Mucosa of stomach (tissue), 1 donor: ENCODE measurements around the gene ZC3HAV1.
"Not testable (repeated sequence)": the region's sequence is repeated elsewhere in the genome, so short reads cannot be mapped to it uniquely, and the experiment has no call there.

Source experiments
- H3K27me3 ChIP-seq: one replicate; pipeline ENCODE4 v1.7.0; 2013; ENCODE audit warnings: mild to moderate bottlenecking, low read length; ENCODE audit not compliant: control insufficient read depth, insufficient read depth
- H3K36me3 ChIP-seq: one replicate; pipeline ENCODE4 v1.7.0; 2013; ENCODE audit warnings: low read length; ENCODE audit not compliant: control insufficient read depth, insufficient read depth
- H3K4me1 ChIP-seq: one replicate; pipeline ENCODE4 v1.7.0; 2013; ENCODE audit warnings: mild to moderate bottlenecking, low read length; ENCODE audit not compliant: control insufficient read depth, insufficient read depth
- H3K4me3 ChIP-seq: one replicate; pipeline ENCODE4 v1.7.0; 2013; ENCODE audit warnings: low read length
- H3K9ac ChIP-seq: one replicate; pipeline ENCODE4 v1.7.0; 2013; ENCODE audit warnings: mild to moderate bottlenecking, low read length, moderate library complexity
- H3K9me3 ChIP-seq: one replicate; pipeline ENCODE4 v1.7.0; 2013; ENCODE audit warnings: mild to moderate bottlenecking, low read length, moderate library complexity; ENCODE audit not compliant: control insufficient read depth
- donor health status: Pancreatic carcinoma.

The ZC3HAV1 gene

GRCh38 chr7:139094596-139094995, 14.9 kb downstream of the ZC3HAV1 start:
- H3K27me3 ChIP-seq: no peaks in the 10 kb centered on the region
- no peak overlapping the region for H3K4me3 ChIP-seq
- no peaks in the 10 kb centered on the region for H3K9me3 ChIP-seq
- H3K36me3 ChIP-seq: no peaks in the 10 kb centered on the region
- peaks cover 3% of the 10 kb centered on the region for H3K4me1 ChIP-seq
- no peak overlapping the region for H3K9ac ChIP-seq

DNA sequence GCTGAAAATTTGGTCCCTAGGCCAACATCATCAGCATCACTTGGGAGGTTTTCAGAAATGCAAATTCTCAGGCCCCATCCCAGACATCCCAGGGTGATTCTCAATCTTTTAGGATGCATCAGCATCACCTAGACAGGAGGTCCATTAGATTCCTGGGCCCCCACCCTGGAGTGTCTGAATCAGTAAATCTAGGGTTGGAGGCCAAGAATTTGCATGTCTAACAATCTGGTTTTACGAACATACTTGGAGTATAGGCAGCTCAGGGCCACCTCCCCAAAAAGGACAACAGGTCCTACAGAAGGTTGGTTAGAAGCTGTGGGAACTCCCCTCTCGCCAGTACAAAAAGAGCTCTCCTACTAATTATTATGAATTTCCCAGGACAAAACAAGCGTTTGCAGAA, 15.5 kb downstream of the ZC3HAV1 start:
- H3K4me3 ChIP-seq: no peak overlapping the region
- peaks cover 3% of the 10 kb centered on the region for H3K4me1 ChIP-seq
- no peaks in the 10 kb centered on the region for H3K27me3 ChIP-seq
- H3K9me3 ChIP-seq: no peaks in the 10 kb centered on the region
- H3K9ac ChIP-seq: no peak overlapping the region
- no peaks in the 10 kb centered on the region for H3K36me3 ChIP-seq

DNA sequence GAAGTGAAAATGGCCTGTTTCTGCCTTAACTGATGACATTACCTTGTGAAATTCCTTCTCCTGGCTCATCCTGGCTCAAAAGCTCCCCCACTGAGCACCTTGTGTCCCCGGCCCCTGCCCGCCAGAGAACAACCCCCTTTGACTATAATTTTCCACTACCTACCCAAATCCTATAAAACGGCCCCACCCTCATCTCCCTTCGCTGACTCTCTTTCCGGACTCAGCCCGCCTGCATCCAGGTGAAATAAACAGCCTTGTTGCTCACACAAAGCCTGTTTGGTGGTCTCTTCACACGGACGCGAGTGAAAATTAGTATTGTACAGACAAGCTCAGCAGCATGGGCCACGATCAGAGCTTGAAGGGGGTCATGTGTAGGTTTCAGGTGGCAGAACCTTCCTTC, 16.0 kb downstream of the ZC3HAV1 start:
- H3K36me3 ChIP-seq, H3K4me3 ChIP-seq, H3K9me3 ChIP-seq, H3K9ac ChIP-seq, H3K4me1 ChIP-seq, H3K27me3 ChIP-seq: not testable (repeated sequence)

- Histone ChIP-seq H3K36me3 (no peaks in the 10 kb centered on the region), H3K9ac (no peak overlapping the region), H3K4me1 (peaks cover 3% of the 10 kb centered on the region), H3K27me3 (no peaks in the 10 kb centered on the region), H3K4me3 (no peak overlapping the region), H3K9me3 (no peaks in the 10 kb centered on the region)
These were observed 17.3 kb downstream of the ZC3HAV1 start for GRCh38 chr7:139092090-139092796.

DNA sequence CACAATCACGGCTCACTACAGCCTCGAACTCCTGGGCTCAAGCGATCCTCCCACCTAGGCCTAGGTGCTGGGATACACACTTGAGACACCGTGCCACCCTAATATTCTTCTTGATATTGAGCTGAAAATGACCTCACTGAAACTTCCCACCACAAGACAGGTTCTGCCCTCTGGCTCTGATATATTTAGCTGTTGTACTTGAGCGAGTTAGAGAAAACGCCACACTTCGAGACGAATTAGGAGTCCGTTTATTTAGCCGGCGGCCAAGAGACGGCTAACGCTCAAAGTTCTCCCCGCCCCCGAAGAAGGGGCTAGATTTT, 17.9 kb downstream of the ZC3HAV1 start:
- no peaks in the 10 kb centered on the region for H3K27me3 ChIP-seq
- H3K4me1 ChIP-seq: peaks cover 3% of the 10 kb centered on the region
- no peak overlapping the region for H3K4me3 ChIP-seq
- no peak overlapping the region for H3K9ac ChIP-seq
- H3K9me3 ChIP-seq: no peaks in the 10 kb centered on the region
- H3K36me3 ChIP-seq: no peaks in the 10 kb centered on the region

DNA sequence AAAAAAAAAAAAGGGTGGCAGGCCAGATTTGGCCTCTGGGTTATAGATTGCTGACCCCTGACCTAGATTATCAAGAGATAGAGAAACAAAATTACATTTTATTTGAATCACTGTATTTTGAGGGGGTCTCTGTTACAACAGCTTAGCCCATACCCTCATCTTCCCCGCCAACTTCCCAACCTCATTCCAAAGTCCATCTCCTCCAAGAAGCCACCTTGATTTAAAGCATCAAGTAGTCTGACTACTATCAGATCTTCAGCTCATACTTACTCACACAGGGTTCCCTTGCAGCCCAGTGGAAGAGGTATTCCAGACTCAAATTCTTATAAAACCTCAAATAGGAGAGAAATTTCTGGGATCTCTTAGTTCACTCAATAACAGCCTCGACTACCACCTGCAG, 20.4 kb downstream of the ZC3HAV1 start:
- Histone ChIP-seq H3K4me3 (no peak overlapping the region), H3K4me1 (no peaks in the 10 kb centered on the region), H3K9me3 (no peaks in the 10 kb centered on the region), H3K36me3 (no peaks in the 10 kb centered on the region), H3K27me3 (no peaks in the 10 kb centered on the region), H3K9ac (no peak overlapping the region)

DNA sequence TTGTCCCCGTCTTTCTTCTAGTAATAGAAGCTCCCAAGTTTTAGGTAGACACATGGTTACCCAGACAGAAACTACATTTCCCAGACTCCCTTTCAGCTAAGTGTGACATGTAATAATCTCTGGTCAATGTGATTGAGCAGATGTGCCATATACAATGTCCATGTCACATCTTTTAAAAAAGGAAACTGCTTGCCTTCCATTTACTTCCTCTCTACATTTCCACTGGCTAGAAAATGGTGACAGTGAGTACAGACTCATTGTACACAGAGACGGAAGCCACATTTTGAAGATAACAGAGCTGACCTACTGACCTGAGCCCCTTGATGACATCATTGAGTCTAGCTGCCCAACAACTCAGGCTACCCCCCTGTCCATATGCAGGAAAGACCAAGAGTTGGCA, 21.3 kb downstream of the ZC3HAV1 start:
- no peak overlapping the region for H3K4me3 ChIP-seq
- no peaks in the 10 kb centered on the region for H3K9me3 ChIP-seq
- H3K27me3 ChIP-seq: no peaks in the 10 kb centered on the region
- H3K9ac ChIP-seq: no peak overlapping the region
- H3K4me1 ChIP-seq: no peaks in the 10 kb centered on the region
- no peaks in the 10 kb centered on the region for H3K36me3 ChIP-seq

DNA sequence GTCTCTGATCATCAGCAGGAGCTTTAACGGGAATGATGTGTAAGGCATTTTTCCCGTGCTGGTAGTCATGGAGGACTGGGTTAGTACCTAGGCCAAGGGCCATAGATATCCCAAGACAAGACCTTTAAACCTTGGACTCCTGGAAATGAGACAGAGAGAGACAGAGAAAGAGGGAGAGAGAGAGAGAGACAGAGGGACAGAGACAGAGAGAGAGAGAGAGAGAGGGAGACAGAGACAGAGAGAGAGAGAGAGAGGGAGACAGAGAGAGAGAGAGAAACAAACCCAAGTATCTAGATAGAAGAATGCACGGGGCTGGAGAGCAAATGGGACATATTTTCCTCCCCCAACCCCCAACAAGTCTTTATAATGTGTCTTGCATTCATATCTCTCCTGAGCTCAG, 22.3 kb downstream of the ZC3HAV1 start:
- H3K4me1 ChIP-seq: no peaks in the 10 kb centered on the region
- H3K36me3 ChIP-seq: no peaks in the 10 kb centered on the region
- no peak overlapping the region for H3K4me3 ChIP-seq

DNA sequence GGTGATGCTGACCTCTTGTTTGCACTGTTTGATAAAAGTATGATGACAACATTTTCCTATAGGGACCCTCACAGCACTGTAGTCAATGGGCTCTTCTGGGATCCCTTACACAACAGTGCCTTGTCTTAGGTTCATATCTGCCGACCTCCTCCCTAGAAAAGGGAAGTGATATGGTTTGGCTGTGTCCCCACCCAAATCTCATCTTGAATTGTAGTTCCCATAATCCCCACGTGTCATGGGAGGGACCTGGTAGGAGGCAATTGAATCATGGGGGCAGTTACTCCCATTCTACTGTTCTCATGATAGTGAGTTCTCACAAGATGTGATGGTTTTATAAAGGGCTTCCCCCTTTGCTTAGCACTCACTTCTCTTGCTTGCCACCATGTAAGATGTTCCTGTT, 23.1 kb downstream of the ZC3HAV1 start:
- H3K4me1 ChIP-seq: no peaks in the 10 kb centered on the region
- no peaks in the 10 kb centered on the region for H3K36me3 ChIP-seq
- H3K9me3 ChIP-seq: no peaks in the 10 kb centered on the region
- H3K27me3 ChIP-seq: no peaks in the 10 kb centered on the region
- no peak overlapping the region for H3K9ac ChIP-seq
- H3K4me3 ChIP-seq: no peak overlapping the region

More for the DNA sequence above, 22.3 kb downstream of the ZC3HAV1 start:
- H3K27me3 ChIP-seq: no peaks in the 10 kb centered on the region
- H3K9me3 ChIP-seq: no peaks in the 10 kb centered on the region
- no peak overlapping the region for H3K9ac ChIP-seq

GRCh38 chr7:139084709-139085108, 24.8 kb downstream of the ZC3HAV1 start:
- Histone ChIP-seq H3K36me3 (no peaks in the 10 kb centered on the region), H3K4me3 (no peak overlapping the region), H3K9ac (no peak overlapping the region), H3K27me3 (no peaks in the 10 kb centered on the region), H3K9me3 (no peaks in the 10 kb centered on the region), H3K4me1 (no peaks in the 10 kb centered on the region)

DNA sequence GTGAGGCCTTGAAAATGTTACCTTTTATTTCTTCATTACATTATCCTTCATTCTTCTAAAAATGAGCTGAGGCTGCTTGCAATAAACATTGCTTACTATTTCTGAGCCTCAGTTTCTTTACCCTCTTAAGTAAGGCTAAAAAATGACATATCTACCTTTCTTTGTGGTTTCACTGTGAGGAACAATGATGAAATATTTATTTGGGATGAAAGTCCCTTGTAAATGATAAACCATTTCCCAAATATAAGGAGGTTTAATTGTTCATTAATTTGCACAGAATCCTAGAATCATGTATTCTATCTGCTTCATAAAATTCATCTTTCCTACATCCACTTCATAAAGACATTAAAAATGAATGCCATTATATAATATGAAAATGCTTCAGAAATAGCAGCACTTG, 27.9 kb downstream of the ZC3HAV1 start:
- Histone ChIP-seq H3K4me1 (no peaks in the 10 kb centered on the region), H3K4me3 (no peak overlapping the region), H3K9ac (no peak overlapping the region), H3K9me3 (no peaks in the 10 kb centered on the region), H3K36me3 (no peaks in the 10 kb centered on the region), H3K27me3 (no peaks in the 10 kb centered on the region)

GRCh38 chr7:139080905-139081304, 28.6 kb downstream of the ZC3HAV1 start:
- H3K9ac ChIP-seq: no peak overlapping the region
- no peaks in the 10 kb centered on the region for H3K36me3 ChIP-seq
- no peaks in the 10 kb centered on the region for H3K27me3 ChIP-seq
- no peaks in the 10 kb centered on the region for H3K9me3 ChIP-seq
- H3K4me1 ChIP-seq: no peaks in the 10 kb centered on the region
- H3K4me3 ChIP-seq: no peak overlapping the region

GRCh38 chr7:139079861-139080260, 29.7 kb downstream of the ZC3HAV1 start:
- Histone ChIP-seq H3K9ac (no peak overlapping the region), H3K9me3 (no peaks in the 10 kb centered on the region), H3K4me1 (no peaks in the 10 kb centered on the region), H3K36me3 (no peaks in the 10 kb centered on the region), H3K27me3 (no peaks in the 10 kb centered on the region), H3K4me3 (no peak overlapping the region)
